Measurements from ENCODE around the gene MGMT. TPM values are rescaled to one million over a fixed set of nuclear protein-coding genes. Genes with fewer than 3 reads are reported as not detected.

MGMT gene
- total and polyA plus RNA-seq, 2 of the 4 experiments (the other 2 are of a cell fraction) = 11.5 to 17.8 TPM

DNA sequence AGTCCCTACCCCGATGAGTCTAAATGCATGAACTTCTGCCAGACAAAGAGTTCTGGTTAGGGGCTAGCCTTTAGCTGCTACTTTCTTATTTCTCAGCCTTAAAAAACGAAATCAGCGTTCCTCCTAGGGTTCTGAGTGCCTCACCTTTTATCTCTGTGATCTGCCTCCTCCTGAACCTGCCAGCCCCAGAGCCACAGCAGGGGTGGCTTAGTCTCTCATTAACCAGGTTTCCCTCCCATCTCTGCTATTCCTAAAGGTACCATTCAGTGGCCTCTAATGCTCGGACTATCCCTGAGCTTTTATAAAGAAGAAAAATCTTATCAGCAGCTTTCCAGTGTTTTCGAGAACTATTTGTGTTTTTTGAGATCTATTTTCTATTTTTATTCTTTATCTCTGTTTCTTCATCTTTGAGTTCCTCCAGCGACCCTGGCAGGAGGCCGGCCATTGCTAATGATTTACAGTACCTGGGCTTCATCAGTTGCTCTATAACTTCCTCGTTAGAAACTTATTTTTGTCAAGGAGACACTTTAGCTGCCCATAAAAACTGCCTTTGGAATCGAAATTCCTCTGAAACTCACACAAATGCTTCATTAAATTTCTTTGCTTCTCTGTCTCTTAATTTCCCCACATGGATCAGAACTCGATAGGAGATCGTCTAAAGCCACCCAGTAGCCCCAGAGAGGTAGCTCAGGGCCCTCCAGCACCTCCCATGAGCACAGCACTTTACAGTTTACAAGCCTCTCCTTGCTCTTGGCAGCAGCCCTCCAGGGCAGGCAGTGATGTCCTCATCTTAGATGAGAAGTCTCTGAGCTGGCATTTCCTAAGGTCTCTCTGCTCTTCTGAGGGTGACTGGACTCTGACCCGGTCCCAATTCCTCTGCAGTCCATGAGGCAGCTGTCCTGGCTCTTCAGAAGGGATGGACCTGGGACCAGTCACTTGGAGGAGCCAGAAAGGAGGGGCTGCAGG is 347.9 kb downstream of the MGMT start:
- Histone ChIP-seq H2BK5ac (ENCODE audit: low read depth, low read length, poor library complexity, severe bottlenecking) (no peak overlapping the region), H4K20me1 (ENCODE audit: insufficient read depth, low read length) (no peaks in the 10 kb centered on the region), H3K18ac (ENCODE audit: low read depth, low read length) (no peak overlapping the region), H3K56ac (ENCODE audit: extremely low read depth, insufficient read depth, low read length) (no peak overlapping the region), H3K79me1 (ENCODE audit: low read depth in 1 of 2, low read length in 2 of 2) (no peaks in the 10 kb centered on the region), H2AK9ac (replicated peaks; ENCODE audit: low read depth, low read length, poor library complexity) (no peak overlapping the region), H4K8ac (ENCODE audit: low read depth in 2 of 2, low read length in 2 of 2) (no peak overlapping the region), H3K4me2 (ENCODE audit: low read depth, low read length) (no peak overlapping the region), H3K9ac (ENCODE audit: low read depth, low read length) (no peak overlapping the region), H4K91ac (ENCODE audit: insufficient read depth, low read depth, low read length) (no peak overlapping the region), H3K9me1 (ENCODE audit: insufficient read depth, low read length) (no peaks in the 10 kb centered on the region), H3K4ac (ENCODE audit: low read depth, low read length) (no peak overlapping the region), H3K27me3 (ENCODE audit: control insufficient read depth, insufficient read depth, low read length) (no peaks in the 10 kb centered on the region), H3K4me1 (ENCODE audit: control insufficient read depth, insufficient read depth, low read length) (no peaks in the 10 kb centered on the region), H3K36me3 (ENCODE audit: control insufficient read depth, insufficient read depth, low read length) (no peaks in the 10 kb centered on the region), H3K27ac (ENCODE audit: insufficient read depth, low read length) (no peak overlapping the region), H2BK120ac (ENCODE audit: low read depth, low read length) (no peak overlapping the region), H4K5ac (ENCODE audit: low read depth, low read length) (no peak overlapping the region), H3K23ac (ENCODE audit: low read depth, low read length) (no peak overlapping the region), H2BK15ac (ENCODE audit: low read depth, low read length) (no peak overlapping the region), H3K14ac (replicated peaks; ENCODE audit: low read depth, low read length) (no peak overlapping the region), H3K9me3 (ENCODE audit: control insufficient read depth, insufficient read depth, low read length) (peaks cover 41% of the 10 kb centered on the region), H2BK20ac (ENCODE audit: low read depth, low read length) (no peak overlapping the region), H3K4me3 (ENCODE audit: insufficient read depth, low read depth, low read length) (no peak overlapping the region), H2AFZ (replicated peaks; ENCODE audit: low read length, poor library complexity) (no peak overlapping the region), H2AK5ac (ENCODE audit: low read depth, low read length) (no peak overlapping the region)
- ChIA-PET CTCF (interaction anchor here (0.7 kb wide), 1 partner anchor 9 kb away, joined by 3 read pairs; no protein-coding TSS in a partner anchor), POLR2A (ENCODE audit: unreplicated experiment) (no interaction called here)
- 28% methylated on average over 8 of the region's 12 CpGs; no CpG with 5 or more reads in 1 of the 2 experiments for WGBS, 2 experiments (ENCODE audit: extremely low coverage in 2 of 2, insufficient read length in 1 of 2)
- BruUV-seq (replicated peaks) = no TSS peak
- intact Hi-C loops (cut with micrococcal nuclease) = no loop called here
- in situ Hi-C loops (cut with MboI; ENCODE audit: low sequenced_read_pairs) = no loop called here
- no peak for ATAC-seq (ENCODE audit: low read depth)
- dilution Hi-C loops (cut with HindIII; ENCODE audit: low sequenced_read_pairs, unreplicated experiment) = no loop called here
- no peak for DNase-seq
- TF ChIP-seq RFX5 (IDR thresholded peaks at IDR 0.05; ENCODE audit: low read depth, low read length) = no peak
- TF ChIP-seq MAFK (IDR thresholded peaks at IDR 0.05; ENCODE audit: low read depth, low read length) = no peak
- TF ChIP-seq RCOR1 (IDR thresholded peaks at IDR 0.05; ENCODE audit: insufficient replicate concordance, low read length) = no peak
- TF ChIP-seq BHLHE40 (IDR thresholded peaks at IDR 0.05; ENCODE audit: low read depth, low read length) = no peak
- no peak for TF ChIP-seq CTCF (conservative IDR thresholded peaks at IDR 0.05; ENCODE audit: low read depth, low read length)
- no peak for TF ChIP-seq RAD21 (IDR thresholded peaks at IDR 0.05; ENCODE audit: low read length)
- TF ChIP-seq SMC3 (IDR thresholded peaks at IDR 0.05; ENCODE audit: low read depth, low read length) = no peak
- TF ChIP-seq FOS (IDR thresholded peaks at IDR 0.05; ENCODE audit: low read depth, low read length) = no peak
- TF ChIP-seq, protein P1, sequence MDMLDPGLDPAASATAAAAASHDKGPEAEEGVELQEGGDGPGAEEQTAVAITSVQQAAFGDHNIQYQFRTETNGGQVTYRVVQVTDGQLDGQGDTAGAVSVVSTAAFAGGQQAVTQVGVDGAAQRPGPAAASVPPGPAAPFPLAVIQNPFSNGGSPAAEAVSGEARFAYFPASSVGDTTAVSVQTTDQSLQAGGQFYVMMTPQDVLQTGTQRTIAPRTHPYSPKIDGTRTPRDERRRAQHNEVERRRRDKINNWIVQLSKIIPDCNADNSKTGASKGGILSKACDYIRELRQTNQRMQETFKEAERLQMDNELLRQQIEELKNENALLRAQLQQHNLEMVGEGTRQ (IDR thresholded peaks at IDR 0.05; ENCODE audit: low read depth, low read length) = no peak
- TF ChIP-seq, protein P2, sequence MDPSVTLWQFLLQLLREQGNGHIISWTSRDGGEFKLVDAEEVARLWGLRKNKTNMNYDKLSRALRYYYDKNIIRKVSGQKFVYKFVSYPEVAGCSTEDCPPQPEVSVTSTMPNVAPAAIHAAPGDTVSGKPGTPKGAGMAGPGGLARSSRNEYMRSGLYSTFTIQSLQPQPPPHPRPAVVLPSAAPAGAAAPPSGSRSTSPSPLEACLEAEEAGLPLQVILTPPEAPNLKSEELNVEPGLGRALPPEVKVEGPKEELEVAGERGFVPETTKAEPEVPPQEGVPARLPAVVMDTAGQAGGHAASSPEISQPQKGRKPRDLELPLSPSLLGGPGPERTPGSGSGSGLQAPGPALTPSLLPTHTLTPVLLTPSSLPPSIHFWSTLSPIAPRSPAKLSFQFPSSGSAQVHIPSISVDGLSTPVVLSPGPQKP (IDR thresholded peaks at IDR 0.05; ENCODE audit: borderline replicate concordance, low read depth, low read length) = no peak
- no peak for TF ChIP-seq CEBPB (IDR thresholded peaks at IDR 0.05; ENCODE audit: low read depth, low read length)
- TF ChIP-seq MAZ (IDR thresholded peaks at IDR 0.05; ENCODE audit: borderline replicate concordance, low read depth, low read length) = no peak
- TF ChIP-seq POLR2A (IDR thresholded peaks at IDR 0.05; ENCODE audit: low read depth, low read length) = no peak
- no peak for TF ChIP-seq MXI1 (IDR thresholded peaks at IDR 0.05; ENCODE audit: borderline replicate concordance, low read depth, low read length)
- no peak for TF ChIP-seq CHD1 (IDR thresholded peaks at IDR 0.05; ENCODE audit: low read depth, low read length)

Data from IMR-90 (cell line).